Measurements from ENCODE around the gene ZCCHC14.

ZCCHC14 gene

DNA sequence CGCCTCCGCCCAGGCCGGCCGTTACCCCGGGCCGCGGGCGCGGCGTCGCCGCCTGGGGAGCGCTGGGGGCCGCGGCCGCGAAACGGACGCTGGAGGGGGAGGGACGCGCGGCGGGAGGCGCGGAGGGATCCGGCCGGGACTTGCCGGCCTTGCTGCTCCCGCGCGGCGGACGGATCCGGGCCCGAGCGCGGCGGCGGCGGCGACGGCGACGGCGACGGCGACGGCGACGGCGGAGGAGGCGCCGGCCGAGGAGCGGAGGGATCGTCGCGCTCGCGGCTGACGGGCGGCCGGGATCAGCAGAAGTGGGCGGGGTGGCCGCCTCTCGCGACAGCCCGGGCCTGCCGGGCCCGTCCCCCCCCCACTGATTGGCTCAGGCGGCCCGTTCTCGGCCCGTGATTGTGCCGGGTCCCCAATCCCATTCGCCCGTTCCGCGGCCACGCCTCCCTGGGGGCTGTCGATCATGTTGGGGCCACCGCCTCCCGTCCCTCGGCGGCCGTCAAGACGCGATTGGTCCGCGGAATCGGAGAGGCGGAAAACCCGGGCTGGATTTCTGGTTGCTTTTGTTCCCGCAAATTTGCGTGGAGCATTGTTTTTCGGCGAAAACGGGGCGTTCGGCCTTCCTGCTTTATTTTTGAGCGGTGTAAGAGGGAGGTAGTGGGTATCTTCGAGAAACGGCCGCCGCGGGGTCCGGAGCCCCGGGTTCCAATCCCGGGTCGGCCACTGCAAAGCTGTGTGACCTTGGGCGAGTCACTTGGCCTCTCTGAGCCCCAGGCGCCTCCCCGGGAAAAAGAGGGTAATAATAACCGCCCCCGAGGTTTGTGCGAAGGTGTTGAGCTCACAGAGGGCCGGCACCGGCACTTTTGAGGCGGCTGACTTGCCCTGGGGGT, at the start of gene ZCCHC14:
ZCCHC14 (minus strand) TSS at position 304 of the 887 bp plus-strand sequence. CDS start 786 bp downstream, outside the sequence.
- peak within 1 kb of the TSS; percentile 82 for H3K4me3 Mint-ChIP-seq
- intact Hi-C loops (cut with micrococcal nuclease): loop anchor here (2.0 kb wide), 1 partner anchor 28 kb away; no protein-coding TSS in a partner anchor
- peak within 1 kb of the TSS; percentile 81 for H3K27ac Mint-ChIP-seq
- H3K36me3 Mint-ChIP-seq (ENCODE audit: low read depth): peaks cover 15% of the 10 kb centered on the region
- H3K9me3 Mint-ChIP-seq: no peaks in the 10 kb centered on the region
- H3K27me3 Mint-ChIP-seq: peaks cover 61% of the 10 kb centered on the region
- peaks cover 54% of the 10 kb centered on the region for H3K4me1 Mint-ChIP-seq (ENCODE audit: low read depth)

DNA sequence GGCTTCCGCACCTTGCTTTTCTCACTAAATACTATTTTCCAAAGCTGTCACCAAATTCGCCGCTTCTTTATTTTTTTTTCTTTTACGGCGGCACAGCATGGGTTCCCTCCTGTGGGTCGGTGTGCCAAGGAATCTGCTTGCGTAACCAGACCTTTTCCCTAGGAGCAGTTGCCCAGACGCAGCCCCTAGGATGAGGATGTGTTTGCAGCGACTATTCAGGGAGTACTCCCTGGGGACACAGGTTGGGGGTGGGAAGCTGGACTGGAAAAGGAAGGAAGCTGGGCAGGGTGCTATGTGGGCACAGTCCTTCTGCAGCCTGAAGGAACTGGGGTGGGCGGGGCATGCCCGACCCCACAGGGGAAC, 49.0 kb upstream of the ZCCHC14 start:
- Mint-ChIP-seq H3K27me3 (peaks cover 39% of the 10 kb centered on the region), H3K4me3 (no peak overlapping the region), H3K27ac (no peak overlapping the region), H3K4me1 (ENCODE audit: low read depth) (no peaks in the 10 kb centered on the region), H3K36me3 (ENCODE audit: low read depth) (no peaks in the 10 kb centered on the region), H3K9me3 (peaks cover 12% of the 10 kb centered on the region)
- intact Hi-C loops (cut with micrococcal nuclease): no loop called here

DNA sequence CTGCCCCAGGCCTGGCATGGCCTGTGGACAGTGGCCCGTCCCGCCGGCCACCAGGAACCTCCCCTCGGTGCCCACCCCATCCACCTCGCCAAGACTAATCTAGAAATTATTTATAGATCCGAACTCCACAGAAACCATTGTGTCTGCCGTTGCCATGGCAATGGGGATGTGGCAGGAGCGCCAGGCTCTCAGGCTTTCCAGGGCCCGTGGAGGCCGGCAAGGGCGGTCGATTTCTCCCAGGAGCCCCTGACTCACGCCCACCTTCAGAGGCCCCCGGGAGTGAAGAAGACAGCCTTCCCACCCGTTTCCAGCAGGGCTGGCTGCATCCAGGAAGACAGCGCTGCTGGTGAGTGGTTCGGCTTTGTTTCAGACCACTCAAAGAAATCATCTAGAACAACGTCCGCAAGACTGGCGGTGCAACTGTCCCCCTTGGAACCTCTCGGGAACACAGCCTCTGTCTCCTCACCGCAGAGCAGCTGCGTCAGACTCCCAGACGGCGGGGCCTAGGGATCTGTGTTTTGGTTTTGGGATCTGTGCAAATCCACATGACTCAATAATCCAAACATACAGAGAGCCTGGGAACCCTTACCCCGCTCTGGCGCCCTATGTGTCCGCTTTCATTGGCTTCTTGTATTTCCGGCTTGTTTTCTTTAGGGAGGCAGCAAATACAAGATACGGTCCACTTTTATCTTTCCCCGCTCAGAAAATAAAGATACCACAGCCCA, 48.5 kb upstream of the ZCCHC14 start:
- Mint-ChIP-seq H3K27ac (no peak overlapping the region), H3K9me3 (peaks cover 13% of the 10 kb centered on the region), H3K4me3 (no peak overlapping the region), H3K36me3 (ENCODE audit: low read depth) (no peaks in the 10 kb centered on the region), H3K4me1 (ENCODE audit: low read depth) (no peaks in the 10 kb centered on the region), H3K27me3 (peaks cover 40% of the 10 kb centered on the region)
- intact Hi-C loops (cut with micrococcal nuclease): no loop called here

DNA sequence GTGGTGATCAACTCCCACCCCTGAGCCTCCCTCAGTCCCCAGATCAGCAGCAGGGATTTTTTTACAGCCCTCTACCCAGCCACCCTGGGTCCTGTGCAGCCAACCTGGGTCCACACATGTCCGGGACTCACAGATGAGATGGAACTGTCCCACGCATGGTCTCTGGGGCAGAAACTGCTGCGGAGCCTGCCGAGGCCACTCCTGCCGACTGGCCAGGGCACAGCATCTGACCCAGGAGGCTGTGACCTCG, 48.0 kb upstream of the ZCCHC14 start:
- no peak overlapping the region for H3K27ac Mint-ChIP-seq
- peaks cover 40% of the 10 kb centered on the region for H3K27me3 Mint-ChIP-seq
- H3K4me3 Mint-ChIP-seq: no peak overlapping the region
- H3K36me3 Mint-ChIP-seq (ENCODE audit: low read depth): no peaks in the 10 kb centered on the region
- peaks cover 8% of the 10 kb centered on the region for H3K9me3 Mint-ChIP-seq
- intact Hi-C loops (cut with micrococcal nuclease): no loop called here
- no peaks in the 10 kb centered on the region for H3K4me1 Mint-ChIP-seq (ENCODE audit: low read depth)

DNA sequence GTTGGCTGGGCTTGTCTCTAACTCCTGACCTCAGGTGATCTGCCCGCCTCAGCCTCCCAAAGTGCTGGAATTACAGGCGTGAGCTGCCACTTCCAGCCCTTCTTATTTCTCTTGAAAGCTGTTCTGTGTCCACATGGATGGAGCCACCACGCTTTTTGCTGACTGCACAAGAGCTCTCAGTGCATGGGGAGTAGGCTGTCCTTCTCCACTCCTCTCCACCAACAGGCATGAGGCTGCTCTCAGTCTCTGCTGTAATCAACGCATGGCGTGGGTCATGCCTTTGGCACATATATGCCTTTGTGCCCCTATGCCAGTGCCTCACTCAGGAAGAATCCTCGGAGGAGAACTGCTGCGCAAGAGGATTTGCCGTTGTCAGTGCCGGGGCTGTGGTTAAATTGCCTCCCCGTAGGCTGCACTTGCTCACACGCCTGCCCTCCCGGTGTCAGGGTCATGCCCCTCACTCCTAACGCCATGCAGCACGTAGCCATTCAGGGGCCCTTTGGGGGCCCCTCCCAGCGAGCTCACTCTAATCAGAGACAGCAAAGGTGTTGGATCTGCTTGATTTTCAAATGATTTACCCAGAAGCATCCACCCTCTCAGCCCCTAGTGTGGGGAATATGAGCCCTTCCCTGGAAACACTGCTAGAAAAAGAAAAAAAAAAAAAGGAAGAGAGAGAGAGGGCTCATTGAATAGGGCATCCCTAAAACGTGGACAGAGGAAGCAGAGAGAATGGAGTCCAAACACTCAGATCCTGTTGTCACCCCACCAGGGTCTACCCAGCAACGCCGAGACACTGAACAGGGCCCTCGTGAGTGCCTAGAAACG, 47.5 kb upstream of the ZCCHC14 start:
- peaks cover 41% of the 10 kb centered on the region for H3K27me3 Mint-ChIP-seq
- H3K4me3 Mint-ChIP-seq: peak overlapping the region; percentile 10
- peaks cover 8% of the 10 kb centered on the region for H3K9me3 Mint-ChIP-seq
- H3K27ac Mint-ChIP-seq: no peak overlapping the region
- H3K4me1 Mint-ChIP-seq (ENCODE audit: low read depth): no peaks in the 10 kb centered on the region
- H3K36me3 Mint-ChIP-seq (ENCODE audit: low read depth): no peaks in the 10 kb centered on the region
- intact Hi-C loops (cut with micrococcal nuclease): no loop called here

DNA sequence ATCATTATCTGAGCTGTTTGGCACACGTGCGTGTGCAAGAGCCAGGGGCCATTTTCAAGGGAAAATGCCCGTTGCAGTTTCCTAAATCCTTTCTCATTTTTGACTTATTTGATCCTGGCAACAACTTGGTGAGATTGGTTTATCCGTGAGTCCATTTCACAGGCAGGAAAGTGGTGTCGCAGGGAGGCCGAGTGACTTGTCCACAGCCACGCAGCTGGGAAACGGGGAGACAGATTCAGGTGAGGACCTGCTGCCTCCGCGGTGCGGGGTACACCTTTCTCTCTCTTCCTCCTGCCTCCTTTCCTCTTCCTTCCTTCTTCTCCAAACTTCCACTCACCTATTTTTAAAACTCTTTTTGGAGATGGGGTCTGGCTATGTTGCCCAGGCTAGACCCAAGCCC, 46.3 kb upstream of the ZCCHC14 start:
- H3K4me1 Mint-ChIP-seq (ENCODE audit: low read depth): no peaks in the 10 kb centered on the region
- peaks cover 36% of the 10 kb centered on the region for H3K27me3 Mint-ChIP-seq
- peaks cover 8% of the 10 kb centered on the region for H3K9me3 Mint-ChIP-seq
- no peak overlapping the region for H3K27ac Mint-ChIP-seq
- intact Hi-C loops (cut with micrococcal nuclease): no loop called here
- no peak overlapping the region for H3K4me3 Mint-ChIP-seq
- H3K36me3 Mint-ChIP-seq (ENCODE audit: low read depth): no peaks in the 10 kb centered on the region

DNA sequence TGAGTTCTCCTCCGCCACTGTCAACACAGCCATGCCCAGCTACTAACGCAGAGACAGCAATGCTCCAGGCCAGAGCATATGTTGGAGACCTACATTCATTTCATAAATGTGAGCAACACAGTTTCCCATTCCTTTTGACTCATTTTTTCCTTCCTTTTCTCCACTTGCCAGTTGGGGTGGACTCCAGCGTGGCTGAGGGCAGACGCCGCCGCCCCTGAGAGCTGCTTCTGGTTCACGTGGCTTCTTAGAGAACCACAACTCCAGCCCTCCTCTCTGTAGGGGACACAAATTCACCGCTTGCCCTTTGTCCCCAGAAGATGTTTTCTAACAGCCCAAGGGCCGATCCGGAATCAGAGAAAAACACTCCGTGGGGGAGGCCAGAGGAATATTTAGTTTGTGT, 45.8 kb upstream of the ZCCHC14 start:
- Mint-ChIP-seq H3K36me3 (ENCODE audit: low read depth) (no peaks in the 10 kb centered on the region), H3K27me3 (peaks cover 31% of the 10 kb centered on the region), H3K27ac (no peak overlapping the region), H3K4me1 (ENCODE audit: low read depth) (no peaks in the 10 kb centered on the region), H3K4me3 (no peak overlapping the region), H3K9me3 (peaks cover 9% of the 10 kb centered on the region)
- intact Hi-C loops (cut with micrococcal nuclease): no loop called here

DNA sequence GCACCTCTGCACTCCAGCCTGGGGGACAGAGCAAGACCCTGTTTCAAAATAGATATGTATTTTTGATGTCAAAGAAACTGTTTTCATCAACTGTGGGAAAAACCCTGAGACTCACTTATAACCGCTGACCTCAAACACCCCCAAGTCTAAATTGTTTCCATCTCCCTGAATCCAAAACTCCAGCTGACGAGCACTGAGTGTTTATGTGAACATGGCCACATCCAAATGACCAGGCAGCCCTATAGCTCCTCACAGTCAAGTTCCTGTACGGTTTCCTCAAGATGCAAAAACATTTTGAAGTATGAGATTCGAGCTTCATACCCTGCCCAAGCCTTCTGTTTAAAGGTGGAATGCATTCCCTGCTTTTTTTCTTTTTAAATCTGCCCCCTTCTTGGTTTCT, 45.3 kb upstream of the ZCCHC14 start:
- intact Hi-C loops (cut with micrococcal nuclease): no loop called here
- H3K36me3 Mint-ChIP-seq (ENCODE audit: low read depth): no peaks in the 10 kb centered on the region
- no peak overlapping the region for H3K4me3 Mint-ChIP-seq
- no peaks in the 10 kb centered on the region for H3K4me1 Mint-ChIP-seq (ENCODE audit: low read depth)
- H3K27ac Mint-ChIP-seq: no peak overlapping the region
- peaks cover 30% of the 10 kb centered on the region for H3K27me3 Mint-ChIP-seq
- peaks cover 14% of the 10 kb centered on the region for H3K9me3 Mint-ChIP-seq

DNA sequence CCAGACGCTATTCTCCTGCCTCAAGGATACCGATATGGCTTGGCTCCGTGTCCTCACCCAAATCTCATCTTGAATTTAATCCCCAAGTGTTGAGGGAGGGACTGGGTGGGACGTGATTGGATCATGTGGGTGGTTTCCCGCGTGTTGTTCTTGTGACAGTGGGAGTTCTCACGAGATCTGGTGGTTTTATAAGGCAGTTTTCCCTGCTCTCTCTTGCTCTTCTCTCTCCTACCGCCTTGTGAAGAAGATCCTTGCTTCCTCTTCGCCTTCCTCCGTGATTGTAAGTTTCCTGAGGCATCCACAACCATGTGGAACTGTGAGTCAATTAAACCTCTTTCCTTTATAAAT, 43.9 kb upstream of the ZCCHC14 start:
- H3K27ac Mint-ChIP-seq: no peak overlapping the region

DNA sequence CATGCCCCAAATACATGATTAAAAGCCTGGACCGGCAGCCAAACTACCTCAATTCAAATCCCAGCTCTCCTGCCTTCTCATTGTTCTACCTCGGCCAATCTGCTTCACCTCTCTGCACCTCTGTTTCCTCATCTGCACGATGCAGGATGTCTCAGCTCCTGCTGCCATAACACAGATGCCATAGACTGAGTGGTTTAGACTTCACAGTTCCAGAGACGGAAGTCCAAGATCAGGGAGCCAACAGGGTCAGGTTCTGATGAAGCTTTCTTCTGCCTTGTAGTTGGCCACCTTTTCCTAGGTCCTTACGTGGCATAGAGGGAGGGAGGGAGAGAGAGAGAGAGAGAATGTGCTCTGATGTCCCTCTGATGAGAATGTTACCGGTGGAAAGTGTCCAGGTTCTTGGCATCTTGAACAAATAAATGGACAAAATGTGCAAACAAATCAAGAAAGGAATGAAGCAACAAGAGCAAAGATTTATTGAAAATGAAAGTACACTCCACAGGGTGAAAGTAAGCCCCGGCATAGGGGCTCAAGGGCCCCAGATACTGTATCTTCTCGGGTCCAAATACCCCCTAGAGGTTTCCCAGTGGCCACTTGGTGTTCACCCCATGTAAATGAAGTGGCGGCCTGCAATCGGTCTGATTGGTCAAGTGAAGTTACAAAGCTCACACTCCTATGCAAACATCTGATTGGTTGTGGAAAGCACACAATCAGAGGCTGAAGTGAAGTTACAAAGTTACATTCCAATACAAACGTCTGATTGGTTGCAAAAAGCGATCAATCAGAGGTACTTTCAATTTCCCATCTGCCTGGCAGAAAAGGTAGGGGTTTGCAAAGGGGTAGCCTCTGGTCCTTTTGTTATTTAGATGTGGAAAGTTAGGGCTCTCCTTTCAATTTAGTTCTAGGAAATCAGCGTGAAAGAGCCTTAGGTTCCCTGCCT, 43.3 kb upstream of the ZCCHC14 start:
- intact Hi-C loops (cut with micrococcal nuclease): no loop called here
- peaks cover 29% of the 10 kb centered on the region for H3K27me3 Mint-ChIP-seq
- H3K4me3 Mint-ChIP-seq: no peak overlapping the region
- H3K27ac Mint-ChIP-seq: no peak overlapping the region
- H3K4me1 Mint-ChIP-seq (ENCODE audit: low read depth): no peaks in the 10 kb centered on the region
- no peaks in the 10 kb centered on the region for H3K36me3 Mint-ChIP-seq (ENCODE audit: low read depth)
- peaks cover 28% of the 10 kb centered on the region for H3K9me3 Mint-ChIP-seq

More for the DNA sequence above, 43.9 kb upstream of the ZCCHC14 start:
- Mint-ChIP-seq H3K4me3 (no peak overlapping the region), H3K4me1 (ENCODE audit: low read depth) (no peaks in the 10 kb centered on the region), H3K9me3 (peaks cover 28% of the 10 kb centered on the region), H3K36me3 (ENCODE audit: low read depth) (no peaks in the 10 kb centered on the region), H3K27me3 (peaks cover 27% of the 10 kb centered on the region)
- intact Hi-C loops (cut with micrococcal nuclease): no loop called here

DNA sequence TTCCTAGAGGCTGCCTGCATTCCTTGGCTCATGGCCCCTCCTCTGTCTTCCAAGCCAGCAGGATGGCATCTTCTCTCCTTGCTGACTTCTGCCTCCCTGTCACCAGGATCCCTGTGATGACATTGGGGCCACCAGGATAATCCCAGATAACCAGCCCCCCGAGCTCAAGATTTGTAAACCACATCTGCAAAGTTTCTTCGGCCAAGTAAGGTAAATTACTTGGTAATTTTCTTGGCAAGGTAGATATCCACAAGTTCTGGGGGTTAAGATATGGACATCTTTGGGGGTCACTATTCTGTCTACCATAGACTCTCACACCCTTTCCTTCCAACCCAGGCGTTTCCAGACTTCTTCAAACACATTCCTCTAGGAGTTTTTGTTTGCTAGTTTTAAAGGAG, 42.6 kb upstream of the ZCCHC14 start:
- Mint-ChIP-seq H3K4me1 (ENCODE audit: low read depth) (no peaks in the 10 kb centered on the region), H3K9me3 (peaks cover 34% of the 10 kb centered on the region), H3K36me3 (ENCODE audit: low read depth) (no peaks in the 10 kb centered on the region), H3K27ac (no peak overlapping the region), H3K27me3 (peaks cover 28% of the 10 kb centered on the region), H3K4me3 (no peak overlapping the region)
- intact Hi-C loops (cut with micrococcal nuclease): no loop called here

DNA sequence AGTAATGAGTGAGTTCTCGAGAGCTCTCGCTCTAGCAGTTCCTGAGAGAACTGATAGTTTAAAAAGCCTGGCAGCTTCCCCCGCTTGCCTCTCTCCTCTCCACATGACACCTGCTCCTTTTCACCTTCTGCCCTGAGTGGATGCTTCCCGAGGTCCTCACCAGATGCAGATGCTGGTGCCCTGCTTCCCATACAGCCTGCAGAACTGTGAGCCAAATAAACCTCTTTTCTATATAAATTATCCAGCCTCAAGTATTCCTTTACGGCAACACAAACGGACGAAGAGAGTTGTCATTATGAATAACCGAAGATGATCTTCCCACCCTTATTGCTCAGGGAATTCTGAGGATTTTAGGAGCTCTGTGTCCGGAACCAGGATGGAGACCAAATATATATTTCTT, 41.9 kb upstream of the ZCCHC14 start:
- intact Hi-C loops (cut with micrococcal nuclease): no loop called here
- Mint-ChIP-seq H3K27me3 (peaks cover 23% of the 10 kb centered on the region), H3K9me3 (peaks cover 36% of the 10 kb centered on the region), H3K4me3 (no peak overlapping the region), H3K27ac (no peak overlapping the region), H3K36me3 (ENCODE audit: low read depth) (no peaks in the 10 kb centered on the region), H3K4me1 (ENCODE audit: low read depth) (no peaks in the 10 kb centered on the region)

DNA sequence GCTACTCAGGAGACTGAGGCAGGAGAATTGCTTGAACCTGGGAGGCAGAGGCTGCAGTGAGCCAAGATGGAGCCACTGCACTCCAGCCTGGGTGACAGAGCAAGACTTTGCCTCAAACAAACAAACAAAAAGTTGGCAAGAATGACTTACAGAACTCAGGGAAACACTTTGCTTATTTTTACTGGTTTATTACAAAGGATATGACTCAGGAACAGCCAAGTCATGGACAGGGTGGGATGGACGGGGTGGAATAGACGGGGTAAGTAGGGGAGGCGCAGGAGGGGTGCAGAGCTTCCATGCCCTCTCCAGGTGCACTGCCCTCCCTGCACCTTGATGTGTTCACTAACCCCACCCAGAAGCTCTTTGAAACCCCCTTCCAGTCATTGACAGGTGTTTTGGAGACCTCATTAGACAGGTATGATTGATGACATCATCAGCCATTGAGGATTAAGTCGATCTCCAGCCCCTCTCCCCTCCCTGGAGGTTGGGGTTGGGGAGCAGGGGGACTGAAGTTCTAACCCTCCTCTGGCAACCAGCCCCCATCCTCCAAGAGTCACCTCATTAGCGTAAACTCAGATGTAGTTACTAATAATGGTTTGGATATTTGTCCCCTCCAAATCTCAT, 41.3 kb upstream of the ZCCHC14 start:
- Mint-ChIP-seq H3K4me3 (no peak overlapping the region), H3K36me3 (ENCODE audit: low read depth) (no peaks in the 10 kb centered on the region), H3K27me3 (peaks cover 25% of the 10 kb centered on the region), H3K4me1 (ENCODE audit: low read depth) (no peaks in the 10 kb centered on the region), H3K27ac (no peak overlapping the region), H3K9me3 (peaks cover 42% of the 10 kb centered on the region)
- intact Hi-C loops (cut with micrococcal nuclease): no loop called here

All from dendritic cell treated with granulocyte-macrophage colony-stimulating factor and Interleukin-4, amounts not matched to agents 40 ng/mL and 50 ng/mL, for 4 days (primary cell).